Neural progenitor cell (in vitro differentiated cells): ENCODE measurements around the gene TRABD2B.

Source experiments
- EZH2 ChIP-seq: fragments of 200-600 bp; sonication (generic); IDR thresholded peaks from 2 replicates; pipeline ENCODE4 v1.6.1; 2017; ENCODE audit warnings: antibody characterized with exemption, mild to moderate bottlenecking, moderate library complexity
- EZH2phosphoT487 ChIP-seq: fragments of 200-600 bp; sonication (generic); IDR thresholded peaks from 2 replicates; pipeline ENCODE4 v1.6.1; 2017; ENCODE audit warnings: antibody characterized with exemption
- TF ChIP-seq, protein P1 (sequence below): fragments of 200-600 bp; sonication (generic); IDR thresholded peaks from 2 replicates; pipeline ENCODE4 v1.5.1; 2017; ENCODE audit warnings: antibody characterized with exemption, mild to moderate bottlenecking

DNA sequence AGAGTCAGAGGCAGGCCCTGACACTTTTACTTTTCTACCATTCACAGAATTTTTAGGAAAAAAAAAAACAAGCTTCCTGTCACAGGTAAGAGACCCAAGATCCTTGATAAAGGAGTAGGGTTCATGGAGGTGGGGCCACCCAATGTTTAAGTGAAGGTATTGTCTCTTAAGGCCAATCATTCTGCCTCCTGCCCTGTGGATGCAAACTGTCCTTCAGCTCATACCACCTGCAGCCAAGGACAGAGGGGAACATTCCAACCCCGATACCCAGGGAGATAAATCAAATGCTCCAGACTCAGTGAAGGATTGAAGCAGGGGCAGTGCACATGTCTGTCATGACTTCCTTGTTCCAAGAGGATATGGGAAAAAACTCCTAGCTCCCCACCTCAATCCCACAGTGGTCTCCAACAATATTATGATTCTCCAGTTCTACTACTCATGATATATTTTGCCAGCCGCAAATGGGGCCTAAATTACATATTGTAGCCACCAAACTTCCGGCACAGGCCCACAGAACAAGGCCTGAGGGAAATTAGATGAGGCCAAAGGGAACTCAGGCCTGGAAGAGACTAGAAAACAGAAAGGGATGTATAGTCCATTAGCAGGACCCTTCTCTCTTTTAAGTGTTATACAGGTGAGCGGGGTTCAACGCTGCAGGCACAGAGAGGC is 59.5 kb downstream of the TRABD2B start:
- TF ChIP-seq, protein P1, sequence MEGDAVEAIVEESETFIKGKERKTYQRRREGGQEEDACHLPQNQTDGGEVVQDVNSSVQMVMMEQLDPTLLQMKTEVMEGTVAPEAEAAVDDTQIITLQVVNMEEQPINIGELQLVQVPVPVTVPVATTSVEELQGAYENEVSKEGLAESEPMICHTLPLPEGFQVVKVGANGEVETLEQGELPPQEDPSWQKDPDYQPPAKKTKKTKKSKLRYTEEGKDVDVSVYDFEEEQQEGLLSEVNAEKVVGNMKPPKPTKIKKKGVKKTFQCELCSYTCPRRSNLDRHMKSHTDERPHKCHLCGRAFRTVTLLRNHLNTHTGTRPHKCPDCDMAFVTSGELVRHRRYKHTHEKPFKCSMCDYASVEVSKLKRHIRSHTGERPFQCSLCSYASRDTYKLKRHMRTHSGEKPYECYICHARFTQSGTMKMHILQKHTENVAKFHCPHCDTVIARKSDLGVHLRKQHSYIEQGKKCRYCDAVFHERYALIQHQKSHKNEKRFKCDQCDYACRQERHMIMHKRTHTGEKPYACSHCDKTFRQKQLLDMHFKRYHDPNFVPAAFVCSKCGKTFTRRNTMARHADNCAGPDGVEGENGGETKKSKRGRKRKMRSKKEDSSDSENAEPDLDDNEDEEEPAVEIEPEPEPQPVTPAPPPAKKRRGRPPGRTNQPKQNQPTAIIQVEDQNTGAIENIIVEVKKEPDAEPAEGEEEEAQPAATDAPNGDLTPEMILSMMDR: no peak
- TF ChIP-seq EZH2 (no peak), EZH2phosphoT487 (no peak)
